ENCODE data around the gene KRT32. TPM values are rescaled to one million over a fixed set of nuclear protein-coding genes. Genes with fewer than 3 reads are reported as not detected.
A peak's percentile ranks its signal among the peaks of the same experiment; 100 is the strongest.

The KRT32 gene
- not detected in 2 replicates for total RNA-seq

DNA sequence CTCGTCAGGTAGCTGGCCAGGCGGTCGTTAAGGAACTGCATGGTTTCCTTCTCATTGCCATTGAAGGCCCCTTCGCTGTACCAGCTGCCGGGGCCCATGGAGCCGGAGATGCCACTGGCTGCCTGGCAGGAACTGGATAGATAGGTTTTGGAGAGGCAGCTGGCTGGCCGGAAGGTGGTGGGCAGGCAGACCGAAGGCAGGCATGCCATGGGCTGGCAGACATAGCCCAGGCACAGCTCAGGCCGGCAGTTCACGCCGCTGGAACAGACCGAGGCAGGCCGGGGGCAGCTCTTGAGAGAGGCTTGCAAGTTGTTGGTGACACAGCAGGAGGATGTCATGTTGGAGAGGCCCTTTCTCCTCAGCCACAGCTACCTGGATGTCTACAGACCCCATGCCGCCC, at the start of gene KRT32:
Gene KRT32, minus strand, starts transcription at position 399 of the 400 bp plus-strand sequence. Its CDS starts 61 bp downstream, at position 338.
- DNase-seq (ENCODE audit: low read depth): no peak

DNA sequence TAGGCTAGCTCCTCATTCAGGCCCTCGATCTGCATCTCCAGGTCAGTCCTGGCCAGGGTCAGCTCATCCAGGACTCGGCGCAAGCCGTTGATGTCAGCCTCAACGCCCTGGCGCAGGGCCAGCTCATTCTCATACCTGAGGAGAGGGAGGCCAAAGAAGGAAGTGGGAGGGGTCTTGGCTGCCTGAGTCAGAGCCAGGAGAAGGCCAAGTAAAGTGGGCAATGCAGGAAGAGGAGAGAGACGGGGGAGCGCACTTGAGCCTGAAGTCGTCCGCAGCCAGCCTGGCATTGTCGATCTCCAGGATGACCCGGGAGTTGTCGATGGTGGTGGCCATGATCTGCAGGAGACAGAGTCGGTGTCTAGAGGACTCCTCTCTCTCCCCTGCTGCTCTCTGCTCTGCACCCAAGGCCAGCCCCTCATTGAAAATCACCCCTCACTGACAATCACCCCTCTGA, 49.7 kb upstream of the KRT32 start:
- DNase-seq (ENCODE audit: low read depth): no peak

DNA sequence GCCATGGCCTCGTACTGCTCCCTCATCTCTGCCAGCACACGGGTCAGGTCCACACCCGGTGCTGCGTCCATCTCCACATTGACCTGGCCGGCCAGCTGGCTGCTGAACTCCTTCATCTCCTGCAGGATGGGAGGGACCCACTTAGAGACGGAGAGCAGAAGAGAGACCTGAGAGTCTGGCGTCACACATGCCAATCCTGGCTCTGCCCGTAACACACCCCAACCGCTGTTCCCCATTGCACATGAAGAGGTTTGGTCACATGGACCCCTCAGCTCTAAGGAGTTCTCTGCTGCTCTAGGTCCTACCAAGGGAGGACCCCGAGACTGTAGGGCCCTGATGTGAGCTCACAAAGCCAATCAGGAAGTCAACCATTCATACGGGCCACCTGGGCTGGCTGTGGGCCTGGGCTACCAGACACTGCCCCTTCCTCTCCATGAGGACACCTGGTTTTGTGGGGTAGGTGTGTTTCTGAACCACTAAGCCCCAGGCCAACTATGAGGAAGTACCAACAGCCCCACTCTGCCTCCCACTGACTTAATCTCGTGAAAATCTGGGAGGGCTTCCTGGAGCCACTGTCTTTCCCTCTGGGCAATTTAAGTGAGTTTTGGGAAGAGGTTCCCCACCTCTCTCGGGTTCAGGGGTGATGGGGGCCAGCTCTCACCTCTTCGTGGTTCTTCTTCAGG, 49.1 kb upstream of the KRT32 start:
- DNase-seq (ENCODE audit: low read depth): no peak

DNA sequence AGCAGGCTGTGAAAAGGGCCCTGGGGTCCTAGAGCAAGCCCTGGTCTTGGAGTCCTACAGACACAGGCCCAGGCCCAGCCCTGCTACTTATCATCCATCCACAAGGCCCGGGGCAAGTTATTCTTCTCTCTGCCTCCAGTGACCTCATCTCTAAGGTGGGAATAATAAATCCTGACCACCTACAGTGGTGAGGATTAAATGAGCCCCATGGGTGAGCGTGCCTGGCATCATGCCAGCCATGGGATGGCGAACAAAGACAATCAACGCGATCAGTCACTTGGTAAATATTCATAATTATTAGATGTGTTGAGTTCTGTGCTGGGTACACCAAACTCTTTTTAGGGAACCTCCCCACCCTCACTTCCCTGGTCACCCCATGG, 46.0 kb upstream of the KRT32 start:
- no peak for DNase-seq (ENCODE audit: low read depth)

DNA sequence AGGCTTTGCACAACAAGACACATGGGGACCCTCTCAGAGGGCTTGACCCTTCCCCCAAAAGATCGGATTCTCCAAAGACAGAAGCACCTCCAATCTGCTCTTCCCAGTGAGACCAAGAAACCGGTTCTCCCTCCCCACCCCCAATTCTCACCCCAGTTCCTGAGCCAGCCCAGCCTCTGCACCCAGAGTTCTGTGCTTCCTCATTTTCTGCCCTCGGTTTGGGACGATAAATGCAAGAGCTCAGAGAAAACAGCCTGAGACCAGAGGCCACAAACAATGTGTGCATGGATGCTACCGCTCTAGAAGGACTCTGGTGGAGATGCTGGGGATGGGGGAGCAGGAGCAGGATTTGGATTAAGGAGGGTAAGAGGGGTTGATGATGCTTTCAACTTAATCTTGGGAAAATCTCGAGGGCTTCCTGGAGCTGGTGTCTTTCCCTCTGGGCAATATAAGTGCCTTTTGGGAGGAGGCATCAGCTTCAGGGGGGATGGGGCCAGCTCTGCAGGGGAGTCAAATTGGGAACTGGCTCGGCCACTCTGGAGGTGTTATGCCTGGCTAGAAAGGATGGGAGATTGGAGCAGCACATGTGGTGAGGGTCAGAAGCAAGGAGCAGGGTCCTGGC, 45.5 kb upstream of the KRT32 start:
- no peak for DNase-seq (ENCODE audit: low read depth)

DNA sequence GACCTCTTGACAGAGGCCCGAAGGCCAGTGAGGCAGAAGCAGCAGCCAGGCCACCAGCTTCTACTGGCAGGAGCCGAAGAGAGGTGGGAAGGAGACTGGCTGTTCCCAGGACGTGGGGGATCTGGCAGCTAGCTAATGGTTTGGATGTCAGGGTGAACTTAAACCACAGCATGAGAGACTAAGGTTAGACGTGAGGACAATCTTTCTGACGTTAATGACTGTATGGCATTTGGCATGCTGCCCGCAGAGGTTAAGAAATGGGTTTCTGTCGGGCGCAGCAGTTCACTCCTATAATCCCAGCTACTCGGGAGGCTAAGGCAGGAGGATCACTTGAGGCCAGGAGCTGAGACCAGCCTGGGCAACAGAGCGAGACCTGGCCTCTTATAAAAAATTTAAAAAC, 44.5 kb upstream of the KRT32 start:
- no peak for DNase-seq (ENCODE audit: low read depth)

DNA sequence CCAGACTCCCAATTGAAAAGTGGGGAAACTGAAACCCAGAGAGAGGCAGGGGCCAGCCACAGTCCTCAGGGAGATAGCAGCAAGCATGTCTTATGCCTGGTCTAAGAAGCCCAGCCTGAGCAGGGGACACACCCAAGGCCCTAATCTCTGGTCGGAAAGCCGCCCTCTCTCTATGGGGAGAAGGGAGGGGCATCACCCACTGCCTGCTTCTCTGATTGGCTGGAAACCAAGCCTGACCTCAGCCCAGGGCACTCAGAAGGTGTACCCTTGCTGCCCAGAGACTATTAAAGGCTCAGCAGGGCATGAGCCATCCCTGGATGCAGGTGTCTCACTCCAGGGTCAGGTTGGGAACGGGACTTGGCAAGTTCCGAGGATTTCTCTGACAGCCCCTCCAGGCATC, 43.9 kb upstream of the KRT32 start:
- no peak for DNase-seq (ENCODE audit: low read depth)

DNA sequence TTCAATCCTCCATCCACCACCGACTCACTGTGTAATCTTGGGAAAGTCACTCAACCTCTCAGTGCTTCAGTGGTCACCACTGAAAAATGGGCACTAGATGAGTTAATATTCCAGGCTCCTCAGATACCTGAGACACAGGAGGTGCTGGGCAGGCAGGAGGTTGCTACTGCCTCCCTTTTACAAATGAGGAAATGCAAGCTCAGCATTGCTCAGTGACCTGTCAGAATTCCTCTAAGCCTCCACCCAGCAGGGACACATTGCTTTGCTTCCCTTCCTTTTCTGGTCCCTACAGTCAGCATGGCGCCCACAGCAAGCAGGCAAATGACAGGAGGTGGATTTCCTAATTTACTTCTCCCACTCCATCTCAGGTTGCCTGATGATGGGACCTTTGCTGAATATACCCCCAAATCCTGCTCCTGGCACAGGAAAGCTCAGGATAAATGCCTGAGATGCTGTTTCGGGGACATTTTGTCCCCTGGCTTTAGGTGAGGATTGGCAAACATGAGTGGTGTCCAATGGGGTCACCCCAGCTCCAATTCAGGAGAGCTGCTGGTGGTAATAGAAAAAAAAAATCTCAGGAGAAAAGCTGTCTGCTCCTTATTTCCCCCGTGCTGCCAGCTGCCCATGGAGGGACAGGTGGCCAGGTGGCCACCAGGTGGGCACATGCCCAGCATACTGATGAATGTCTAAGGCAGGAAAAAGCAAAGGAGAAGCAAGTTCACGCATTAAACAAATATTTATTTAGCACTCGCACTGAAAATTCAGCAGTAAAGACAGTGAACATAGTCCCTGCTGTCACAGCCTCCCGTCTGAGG, 43.3 kb upstream of the KRT32 start:
- DNase-seq (ENCODE audit: low read depth): peak; percentile 35

DNA sequence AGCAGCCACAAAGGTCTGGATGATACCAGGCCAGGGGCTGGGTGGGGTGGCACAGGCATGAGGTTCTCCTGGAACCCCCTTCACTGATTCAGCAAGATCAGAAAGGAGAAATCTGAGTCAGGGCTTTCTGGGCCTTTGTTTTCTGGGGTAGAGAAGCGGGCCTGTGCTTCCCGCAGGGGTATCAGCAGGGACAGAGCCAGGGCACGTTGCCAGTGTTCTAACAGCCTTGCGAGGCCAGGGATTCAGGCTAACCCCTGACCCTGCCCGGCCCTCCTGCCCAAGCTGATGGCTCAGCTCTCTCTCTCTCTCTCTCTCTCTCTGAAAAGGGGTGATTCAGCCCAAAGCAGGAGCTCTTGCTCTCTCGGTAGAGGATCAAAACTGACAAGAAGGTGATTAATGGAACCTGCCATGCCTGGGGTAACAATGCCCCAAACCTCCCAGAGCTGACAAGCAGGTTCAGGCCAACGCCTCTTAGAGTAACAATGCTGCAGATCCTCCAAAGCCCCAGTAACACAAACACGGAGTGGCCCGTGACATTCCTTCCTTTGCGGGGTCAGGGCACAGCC, 40.2 kb upstream of the KRT32 start:
- DNase-seq (ENCODE audit: low read depth): peak; percentile 42

DNA sequence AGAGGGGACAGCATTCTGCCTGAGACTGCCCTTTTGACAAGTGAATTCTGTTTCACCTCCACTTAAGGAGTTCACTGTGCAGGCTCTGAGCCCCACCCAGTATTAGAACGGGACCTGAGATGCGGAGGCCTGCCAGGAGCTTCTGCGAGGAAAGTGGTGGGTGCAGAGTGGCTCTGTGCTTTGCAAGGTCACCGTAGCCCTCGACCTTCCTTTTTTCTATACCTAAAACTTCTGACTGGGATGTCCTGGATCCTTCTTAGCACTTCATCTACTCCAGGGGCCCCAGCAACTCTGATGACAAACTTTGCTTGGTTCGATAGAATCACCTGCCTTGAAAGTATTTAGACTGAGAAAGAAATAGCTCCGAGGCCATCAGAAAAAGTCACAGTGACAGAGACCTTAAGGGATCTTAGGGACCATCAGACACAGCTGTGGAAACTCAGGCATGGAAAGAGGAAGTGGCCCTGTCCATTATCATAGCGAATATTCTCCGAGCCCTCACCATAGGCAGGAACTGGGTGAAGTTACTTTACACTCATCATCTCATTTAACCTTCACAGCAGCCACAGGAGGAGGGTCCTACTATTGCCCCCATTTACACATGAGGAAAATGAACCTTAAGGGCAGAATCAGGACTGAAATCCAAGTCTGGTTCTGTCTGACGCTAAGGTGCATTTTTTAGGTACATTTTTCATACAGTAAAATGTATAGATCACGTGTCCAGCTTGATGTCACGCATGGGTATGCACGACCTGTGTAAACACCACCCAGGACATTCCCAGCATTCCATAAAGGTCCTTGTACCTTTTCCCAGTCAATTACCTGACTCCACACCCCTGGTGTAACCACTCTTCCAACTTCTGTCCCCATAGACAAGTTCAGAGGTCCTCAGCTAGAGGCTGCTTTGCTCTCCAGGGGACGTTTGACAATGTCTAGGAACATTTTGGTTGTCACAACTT, 38.9 kb upstream of the KRT32 start:
- DNase-seq (ENCODE audit: low read depth): peak; percentile 45

DNA sequence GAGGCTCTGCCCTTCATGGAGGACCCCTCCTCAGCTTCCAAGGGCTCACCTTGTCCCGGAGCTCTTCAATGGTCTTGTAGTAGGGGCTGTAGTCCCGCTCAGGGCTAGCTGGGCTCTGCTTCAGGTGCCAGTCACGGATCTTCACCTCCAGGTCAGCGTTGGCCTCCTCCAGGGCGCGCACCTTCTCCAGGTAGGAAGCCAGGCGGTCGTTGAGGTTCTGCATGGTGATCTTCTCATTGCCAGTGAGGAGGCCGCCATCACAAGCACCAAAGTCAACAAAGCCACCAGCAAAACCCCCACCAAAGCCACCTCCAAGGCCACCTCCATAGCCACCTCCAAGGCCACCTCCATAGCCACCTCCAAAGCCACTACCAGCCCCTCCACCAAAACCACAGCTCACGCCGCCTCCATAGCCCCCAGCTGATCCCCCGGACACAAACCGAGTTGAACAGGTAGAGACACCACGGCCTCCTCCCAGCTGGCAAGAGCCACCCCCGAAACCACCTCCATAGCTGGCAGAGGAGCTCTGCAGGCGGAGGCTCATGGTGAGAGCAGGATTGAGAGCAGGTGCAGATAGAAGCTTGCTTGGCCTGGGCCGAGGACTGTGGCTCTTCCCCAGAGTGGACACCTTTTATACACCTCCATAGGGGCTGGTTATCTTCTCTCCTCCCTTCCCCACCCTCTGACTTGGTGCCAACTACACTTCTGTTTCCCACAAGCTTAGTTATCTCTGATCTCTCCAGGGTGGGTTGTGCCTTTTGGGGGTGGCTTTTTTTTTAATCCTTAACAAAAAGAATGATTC, 38.0 kb upstream of the KRT32 start, which contains the start of gene KRT13:
Gene KRT13, minus strand, starts transcription at position 606 of the 802 bp plus-strand sequence. Its CDS starts 62 bp downstream, at position 544.
- no peak for DNase-seq (ENCODE audit: low read depth)

DNA sequence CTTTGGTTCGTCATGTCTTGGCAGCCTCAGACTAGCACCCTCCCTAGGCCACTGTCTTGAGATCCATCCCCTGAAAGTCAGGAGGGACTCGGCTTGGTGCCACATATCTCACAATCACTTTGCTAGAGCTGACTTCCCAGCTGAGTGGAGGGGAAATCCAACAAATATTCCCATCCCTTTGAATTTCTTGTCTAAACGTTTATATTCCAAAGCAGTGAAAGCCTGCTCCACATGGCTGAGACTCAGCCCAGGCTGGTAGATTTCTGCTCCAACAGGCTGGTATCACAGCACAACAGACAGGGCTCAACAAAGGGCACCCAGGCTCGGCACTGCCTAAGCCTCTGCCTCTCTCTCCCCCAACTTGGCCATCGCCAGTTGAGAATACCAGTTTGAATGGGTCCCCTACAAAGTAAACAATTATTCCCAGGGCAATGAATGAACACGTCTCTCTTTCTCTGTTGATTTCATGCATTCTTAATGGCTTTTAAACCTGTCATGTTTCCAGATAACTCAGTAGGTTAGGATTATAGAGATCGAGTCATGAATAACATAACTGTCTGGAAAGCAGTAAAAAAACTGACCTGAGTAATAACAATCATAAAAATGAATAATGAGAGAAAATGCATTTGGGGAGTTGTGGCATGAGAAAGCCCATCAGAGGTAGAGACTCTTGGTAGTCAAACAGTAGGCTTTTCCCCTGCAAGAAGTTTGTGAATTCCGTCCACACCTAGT, 37.2 kb upstream of the KRT32 start:
- no peak for DNase-seq (ENCODE audit: low read depth)

DNA sequence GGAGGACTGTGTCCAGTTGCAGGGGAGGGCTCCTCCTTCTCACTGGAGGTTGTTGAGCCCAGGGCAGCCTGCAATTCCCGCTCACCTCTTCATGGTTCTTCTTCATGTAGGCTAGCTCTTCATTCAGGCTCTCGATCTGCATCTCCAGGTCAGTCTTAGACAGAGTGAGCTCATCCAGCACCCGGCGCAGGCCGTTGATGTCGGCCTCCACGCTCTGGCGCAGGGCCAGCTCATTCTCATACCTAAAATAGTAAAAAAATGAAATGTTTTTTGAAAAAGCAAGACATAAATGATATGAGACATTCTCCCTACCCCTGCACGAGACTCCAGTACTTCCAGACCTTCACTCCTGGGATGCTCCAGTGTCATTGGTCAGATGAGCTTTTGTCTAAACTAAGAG, 36.0 kb upstream of the KRT32 start:
- no peak for DNase-seq (ENCODE audit: low read depth)

DNA sequence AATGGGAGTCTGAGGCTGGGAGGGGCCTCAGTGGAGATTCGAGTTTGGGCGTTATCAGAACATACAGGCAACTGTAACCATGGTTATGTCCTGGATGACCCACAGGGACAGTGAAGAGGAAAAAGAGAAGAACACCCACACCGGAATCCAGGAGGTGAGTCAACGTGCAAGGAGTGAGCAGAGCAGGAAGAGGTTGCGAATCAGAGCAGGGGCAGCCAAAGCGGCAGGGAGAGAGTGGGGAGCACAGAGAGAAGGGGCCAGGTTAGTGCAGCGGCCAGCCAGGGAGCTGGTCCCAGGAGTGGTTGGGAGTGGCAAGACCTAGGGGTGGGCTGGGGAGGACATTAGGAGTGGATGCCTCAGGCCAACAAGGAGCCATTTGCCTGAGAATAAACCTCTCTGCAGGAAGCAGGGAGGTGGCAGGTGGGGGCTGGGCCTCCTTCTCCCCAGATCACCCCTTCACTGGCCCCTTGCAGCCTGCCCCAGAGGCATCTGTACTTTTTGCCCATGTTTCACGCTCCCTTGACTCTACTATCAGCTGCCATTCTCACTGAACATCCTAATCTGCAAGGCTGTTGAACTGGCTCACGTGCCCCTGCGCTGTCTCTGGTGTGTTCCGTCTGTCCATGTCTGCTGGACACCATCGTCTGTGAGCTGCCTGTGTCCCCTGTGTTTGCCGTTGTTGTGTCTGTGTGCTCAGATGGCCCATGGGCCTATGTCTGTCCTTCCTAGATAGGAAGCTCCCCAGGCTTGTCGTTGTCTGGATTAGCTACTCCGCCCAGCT, 33.1 kb upstream of the KRT32 start:
- DNase-seq (ENCODE audit: low read depth): peak; percentile 63

DNA sequence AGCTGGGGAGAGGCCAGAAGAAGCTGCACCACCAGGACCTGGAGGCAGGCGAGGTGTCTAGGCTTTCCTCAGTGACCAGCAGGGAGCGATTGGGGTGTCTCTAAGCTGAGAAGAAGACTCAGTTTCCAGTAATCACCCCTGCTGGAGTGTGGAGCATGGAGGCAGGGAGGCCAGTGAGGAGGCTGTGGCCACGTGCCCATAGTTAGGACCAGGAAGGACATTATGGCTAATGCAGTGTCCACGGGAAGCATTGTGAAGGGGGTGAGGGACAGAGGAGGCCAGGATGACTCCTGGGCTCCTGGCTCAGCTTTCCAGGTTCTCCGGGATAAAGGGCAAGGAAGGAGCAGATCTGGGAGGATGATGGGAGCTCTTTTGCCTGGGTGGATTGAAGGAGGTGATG, 32.5 kb upstream of the KRT32 start:
- no peak for DNase-seq (ENCODE audit: low read depth)

DNA sequence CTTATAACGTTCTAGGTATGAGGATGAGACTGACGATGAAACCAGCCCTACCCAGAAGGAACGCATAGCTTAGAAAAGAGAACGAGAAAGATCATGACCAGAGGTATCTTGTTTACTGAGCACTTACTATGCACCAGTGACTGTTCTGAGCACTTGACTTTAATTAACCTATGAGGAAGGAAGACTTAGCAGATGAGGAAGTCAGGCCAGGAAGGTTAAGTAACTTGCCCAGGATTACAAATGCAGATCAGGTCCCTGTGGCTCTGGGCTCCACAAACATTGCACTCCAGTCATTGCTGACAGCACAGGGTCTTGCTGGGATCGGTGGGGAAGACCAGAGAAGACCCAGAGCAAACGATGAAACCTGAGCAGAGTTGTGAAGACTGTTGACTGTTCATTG, 31.1 kb upstream of the KRT32 start:
- DNase-seq (ENCODE audit: low read depth): no peak

DNA sequence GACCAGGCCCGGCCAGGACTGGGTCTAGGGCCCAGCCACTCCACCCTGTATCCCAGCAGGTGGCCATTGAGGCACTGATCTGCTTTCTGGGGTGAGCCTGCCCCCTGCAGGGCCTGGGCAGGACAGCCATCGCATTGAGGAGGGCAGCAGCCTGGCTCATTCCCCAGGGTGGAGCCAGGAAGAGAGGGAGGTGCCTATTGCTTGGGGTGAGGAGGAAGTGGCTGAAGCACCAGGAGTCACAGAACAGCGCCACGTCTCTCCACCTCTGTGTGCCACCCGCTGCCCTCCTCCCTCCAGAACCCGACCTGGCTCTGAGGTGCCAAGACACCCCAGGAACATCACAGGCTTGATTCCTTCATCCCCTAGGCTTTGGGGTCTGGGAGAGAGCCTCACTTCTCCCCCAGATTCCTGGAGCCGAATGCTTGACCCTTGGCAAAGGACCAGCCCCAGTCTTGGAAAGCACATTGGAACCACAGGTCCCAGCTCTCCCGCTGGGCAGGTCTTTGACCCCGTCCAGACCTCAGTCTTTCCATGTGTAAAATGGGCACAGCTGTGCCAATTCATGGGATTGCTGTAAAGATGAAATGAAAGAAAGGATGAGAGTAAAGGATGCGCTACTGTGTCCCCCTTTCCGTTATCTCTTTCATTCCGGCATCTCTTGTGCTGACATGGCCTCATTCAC, 29.8 kb upstream of the KRT32 start:
- peak; percentile 84 for DNase-seq (ENCODE audit: low read depth)

DNA sequence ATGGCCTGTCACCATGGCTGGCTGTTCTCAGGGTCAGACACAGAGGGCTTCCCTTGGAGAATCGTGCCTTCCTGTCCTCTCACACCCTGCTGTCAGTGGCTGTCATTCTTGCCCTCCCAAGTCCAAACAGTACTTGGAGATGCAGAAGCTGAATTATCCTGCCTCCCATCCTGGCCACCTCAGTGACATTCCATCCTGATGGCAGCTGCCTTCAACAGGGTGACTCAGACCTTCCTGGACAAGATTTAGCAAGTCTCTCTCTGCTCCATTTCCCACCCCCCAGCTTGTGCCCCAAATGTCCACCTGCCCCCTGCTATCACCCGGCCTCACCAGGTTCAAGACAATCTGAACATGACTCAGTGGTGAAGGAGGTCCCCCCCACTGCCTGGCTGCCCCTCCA, 27.3 kb upstream of the KRT32 start:
- DNase-seq (ENCODE audit: low read depth): peak; percentile 60
